B cell (primary cell): ENCODE results near the gene DYRK1A. TPM values are rescaled to one million over a fixed set of nuclear protein-coding genes. Genes with fewer than 3 reads are reported as not detected.

ENCODE experiments used
- ATAC-seq: fragments of 200-7000 bp; cut with Tn5 transposase; one replicate; pipeline ENCODE4 v1.10.0; 2021; ENCODE audit warnings: low read depth, mild to moderate bottlenecking, moderate number of reproducible peaks, moderate library complexity
- CTCF ChIA-PET: fragments of 350-600 bp; sonication (Branson Sonifier 250); formaldehyde crosslinking; loops from one replicate; lab custom pipeline; 2021; ENCODE audit warnings: antibody characterized with exemption, inconsistent platforms; lab: Charles Lee
- POLR2A ChIA-PET: fragments of 350-600 bp; sonication (Branson Sonifier 250); formaldehyde crosslinking; loops from one replicate; lab custom pipeline; 2021; ENCODE audit warnings: antibody characterized with exemption; lab: Charles Lee
- DNase-seq: peaks from one replicate; pipeline ENCODE4 v3.0.0; 2013
- H2AFZ ChIP-seq: 2 replicates; pipeline ENCODE4 v1.6.1; 2012; ENCODE audit warnings: mild to moderate bottlenecking, low read depth, low read length; ENCODE audit not compliant: insufficient read depth, poor library complexity, severe bottlenecking
- H3K27ac ChIP-seq, 2 donors: 1 replicate in 1 of 2; 2 replicates in 1 of 2; pipeline ENCODE4 v1.5.1; 2012 to 2013; ENCODE audit warnings: low read length in 2 of 2, mild to moderate bottlenecking in 2 of 2, moderate library complexity in 1 of 2
- H3K27me3 ChIP-seq, 4 experiments: fragments of 200-600 bp in 1 of 4; sonication (generic) in 1 of 4; replicated peaks in 1 of 4; 1 replicate in 2 of 4; 2 replicates in 2 of 4; pipeline versions ENCODE4 v1.6.1 to v1.7.0; 2013 to 2016; ENCODE audit warnings: low read length in 3 of 4, mild to moderate bottlenecking in 2 of 4, mixed read lengths in 1 of 4, moderate library complexity in 1 of 4; ENCODE audit not compliant: insufficient read depth in 4 of 4, control insufficient read depth in 3 of 4; ENCODE audit errors: control extremely low read depth in 1 of 4
- H3K36me3 ChIP-seq, 2 experiments: replicated peaks in 1 of 2; 1 replicate in 1 of 2; 2 replicates in 1 of 2; pipeline versions ENCODE4 v1.6.1 to v1.7.1; 2013; ENCODE audit warnings: low read length in 1 of 2; ENCODE audit not compliant: insufficient read depth in 2 of 2, control insufficient read depth in 1 of 2; ENCODE audit errors: control extremely low read depth in 1 of 2, extremely low read depth in 1 of 2
- H3K4me1 ChIP-seq, 2 donors: fragments of 200-600 bp in 1 of 2; sonication (generic) in 1 of 2; 1 replicate in 1 of 2; 2 replicates in 1 of 2; pipeline versions ENCODE4 v1.5.1 to v1.6.1; 2013 to 2017; ENCODE audit warnings: low read length in 2 of 2; ENCODE audit not compliant: control insufficient read depth in 2 of 2, insufficient read depth in 2 of 2
- H3K4me2 ChIP-seq: replicated peaks from 2 replicates; pipeline ENCODE3; 2012; ENCODE audit warnings: mild to moderate bottlenecking, low read depth, low read length; ENCODE audit not compliant: poor library complexity, severe bottlenecking
- H3K4me3 ChIP-seq, 5 experiments: fragments of 200-600 bp in 1 of 5; sonication (generic) in 1 of 5; 1 replicate in 3 of 5; 2 replicates in 2 of 5; pipeline versions ENCODE4 v1.5.1 to v1.7.0; 2011 to 2016; ENCODE audit warnings: low read length in 4 of 5, mild to moderate bottlenecking in 4 of 5, low read depth in 2 of 5, control low read depth in 1 of 5, moderate library complexity in 1 of 5; ENCODE audit not compliant: insufficient read depth in 1 of 5; ENCODE audit errors: control extremely low read depth in 1 of 5, extremely low read depth in 1 of 5
- H3K79me2 ChIP-seq: fragments of 200-600 bp; sonication (generic); one replicate; pipeline ENCODE4 v1.6.0; 2016; ENCODE audit warnings: low read length; ENCODE audit not compliant: control insufficient read depth, insufficient read depth
- H3K9ac ChIP-seq: fragments of 200-600 bp; sonication (generic); 2 replicates; pipeline ENCODE4 v1.6.1; 2017; ENCODE audit warnings: mild to moderate bottlenecking, low read length, moderate library complexity
- H3K9me3 ChIP-seq, 3 donors: one replicate each; pipeline versions ENCODE4 v1.6.1 to v1.7.1; 2013; ENCODE audit warnings: low read length in 2 of 3; ENCODE audit not compliant: control insufficient read depth in 2 of 3, insufficient read depth in 1 of 3; ENCODE audit errors: control extremely low read depth in 1 of 3
- H4K20me1 ChIP-seq: 2 replicates; pipeline ENCODE4 v1.6.0; 2012; ENCODE audit warnings: mild to moderate bottlenecking, low read length; ENCODE audit not compliant: insufficient read depth, control insufficient read depth, poor library complexity, severe bottlenecking
- H3K27ac Mint-ChIP-seq: one replicate; pipeline ENCODE4 v1.8.0; 2021; ENCODE audit warnings: mixed read lengths
- H3K27me3 Mint-ChIP-seq: one replicate; pipeline ENCODE4 v1.8.0; 2021; ENCODE audit warnings: mixed read lengths
- H3K4me1 Mint-ChIP-seq: one replicate; pipeline ENCODE4 v1.8.0; 2021; ENCODE audit warnings: mixed read lengths
- H3K4me3 Mint-ChIP-seq: one replicate; pipeline ENCODE4 v1.8.0; 2021; ENCODE audit warnings: mixed read lengths
- H3K9me3 Mint-ChIP-seq: one replicate; pipeline ENCODE4 v1.8.0; 2022; ENCODE audit warnings: mixed read lengths; ENCODE audit not compliant: insufficient read depth
- EZH2 ChIP-seq: IDR thresholded peaks from 2 replicates; pipeline ENCODE4 v1.6.1; 2012; ENCODE audit warnings: borderline replicate concordance, low read depth, mild to moderate bottlenecking, moderate library complexity, low read length; ENCODE audit not compliant: insufficient read depth, poor library complexity, severe bottlenecking
- WGBS: methylation state at CpG from one replicate; pipeline ENCODE4 v1.1.5; 2013; ENCODE audit warnings: missing lambda C conversion rate; ENCODE audit not compliant: insufficient coverage; 5-methylcytosine and 5-hydroxymethylcytosine counted together
- intact Hi-C: fragments of 100-400 bp; cut with micrococcal nuclease; formaldehyde crosslinking; loops from one replicate; pipeline ENCODE4 v1.10.0; 2022
- polyA plus RNA-seq: library from polyadenylated mRNA; depleted of rRNA; stranded (reverse); fragments of >200 nt; gene quantifications from 2 replicates; pipeline ENCODE4 v1.2.3, GENCODE V29; 2012
- total RNA-seq, 2 donors: library from RNA; stranded (reverse); fragments of 120-200 nt in 1 of 2; gene quantifications; 1 replicate in 1 of 2; 2 replicates in 1 of 2; pipeline versions ENCODE4 v1.2.3 to v1.2.4, GENCODE V29; 2013 to 2022
- TF ChIP-seq, protein P1 (sequence below): fragments of 200-600 bp; IDR thresholded peaks from one replicate; pipeline ENCODE4 v1.8.0; 2022; ENCODE audit warnings: antibody characterized with exemption, mild to moderate bottlenecking

Gene DYRK1A
- total and polyA plus RNA-seq, 2 donors (not counting 1 experiment from before 2014, with no cell fraction given) = 46.6 to 147 TPM

GRCh38 chr21:37430184-37430821 is 63.7 kb downstream of the DYRK1A start:
- no peak overlapping the region for H3K4me2 ChIP-seq
- DNase-seq (no peak), ATAC-seq (no peak)
- no peaks in the 10 kb centered on the region for H3K9me3 Mint-ChIP-seq
- H3K79me2 ChIP-seq = peaks cover 95% of the 10 kb centered on the region
- intact Hi-C loops = no loop called here
- H4K20me1 ChIP-seq = peaks cover 71% of the 10 kb centered on the region
- 63% methylated on average over 3 of the region's 6 CpGs for WGBS
- H3K9ac ChIP-seq = no peak overlapping the region
- peaks cover 16 to 19% of the 10 kb centered on the region in 2 experiments for H3K36me3 ChIP-seq
- H3K4me3 ChIP-seq = no peak overlapping the region
- H3K4me3 Mint-ChIP-seq = no peak overlapping the region
- TF ChIP-seq, protein P1, sequence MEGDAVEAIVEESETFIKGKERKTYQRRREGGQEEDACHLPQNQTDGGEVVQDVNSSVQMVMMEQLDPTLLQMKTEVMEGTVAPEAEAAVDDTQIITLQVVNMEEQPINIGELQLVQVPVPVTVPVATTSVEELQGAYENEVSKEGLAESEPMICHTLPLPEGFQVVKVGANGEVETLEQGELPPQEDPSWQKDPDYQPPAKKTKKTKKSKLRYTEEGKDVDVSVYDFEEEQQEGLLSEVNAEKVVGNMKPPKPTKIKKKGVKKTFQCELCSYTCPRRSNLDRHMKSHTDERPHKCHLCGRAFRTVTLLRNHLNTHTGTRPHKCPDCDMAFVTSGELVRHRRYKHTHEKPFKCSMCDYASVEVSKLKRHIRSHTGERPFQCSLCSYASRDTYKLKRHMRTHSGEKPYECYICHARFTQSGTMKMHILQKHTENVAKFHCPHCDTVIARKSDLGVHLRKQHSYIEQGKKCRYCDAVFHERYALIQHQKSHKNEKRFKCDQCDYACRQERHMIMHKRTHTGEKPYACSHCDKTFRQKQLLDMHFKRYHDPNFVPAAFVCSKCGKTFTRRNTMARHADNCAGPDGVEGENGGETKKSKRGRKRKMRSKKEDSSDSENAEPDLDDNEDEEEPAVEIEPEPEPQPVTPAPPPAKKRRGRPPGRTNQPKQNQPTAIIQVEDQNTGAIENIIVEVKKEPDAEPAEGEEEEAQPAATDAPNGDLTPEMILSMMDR = no peak
- no peak for TF ChIP-seq EZH2
- ChIA-PET POLR2A (no interaction called here), CTCF (no interaction called here)
- peaks cover 13 to 27% of the 10 kb centered on the region in 2 donors for H3K4me1 ChIP-seq
- H3K27me3 Mint-ChIP-seq = no peaks in the 10 kb centered on the region
- H3K27me3 ChIP-seq = no peaks in the 10 kb centered on the region
- no peak overlapping the region for H2AFZ ChIP-seq
- peaks cover 0 to 1% (median 0%) of the 10 kb centered on the region in 3 donors for H3K9me3 ChIP-seq
- H3K27ac Mint-ChIP-seq = no peak overlapping the region
- H3K27ac ChIP-seq = no peak overlapping the region
- H3K4me1 Mint-ChIP-seq = peaks cover 48% of the 10 kb centered on the region

DNA sequence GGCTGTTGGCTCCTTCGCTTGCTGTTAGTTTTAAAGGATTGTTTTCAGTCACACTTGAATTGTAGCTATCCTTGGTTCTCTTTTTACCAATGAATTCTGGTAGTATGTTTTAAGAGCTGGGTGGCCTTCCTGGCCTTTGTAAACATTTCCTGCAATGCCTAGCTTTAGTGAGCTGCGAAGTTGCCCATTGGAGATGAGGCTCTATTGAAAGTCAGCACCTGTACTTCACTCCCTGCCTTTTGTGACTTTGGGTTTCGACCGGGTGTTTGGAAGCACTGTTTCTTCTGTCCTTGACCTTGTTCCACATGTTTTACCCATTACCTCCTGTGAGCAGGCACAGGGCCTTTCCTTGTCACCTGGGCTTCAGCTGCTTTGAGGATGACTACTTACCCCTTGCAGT is 64.7 kb downstream of the DYRK1A start:
- peaks cover 22 to 37% of the 10 kb centered on the region in 2 donors for H3K4me1 ChIP-seq
- CTCF ChIA-PET = no interaction called here

More for the DNA sequence above, 64.7 kb downstream of the DYRK1A start:
- POLR2A ChIA-PET = no interaction called here
- H3K4me1 Mint-ChIP-seq = peaks cover 45% of the 10 kb centered on the region
- no peak overlapping the region for H3K4me2 ChIP-seq
- no peak overlapping the region for H3K27ac ChIP-seq
- H3K79me2 ChIP-seq = peaks cover 95% of the 10 kb centered on the region
- H3K9me3 ChIP-seq = peaks cover 0 to 1% (median 0%) of the 10 kb centered on the region in 3 donors
- intact Hi-C loops = no loop called here
- peaks cover 12% of the 10 kb centered on the region in 2 experiments for H3K36me3 ChIP-seq
- no peak for ATAC-seq
- H3K9ac ChIP-seq = no peak overlapping the region
- no peaks in the 10 kb centered on the region for H3K27me3 ChIP-seq
- H2AFZ ChIP-seq = no peak overlapping the region
- H3K4me3 ChIP-seq = no peak overlapping the region
- 90% methylated on average over 1 of the region's 4 CpGs for WGBS
- H3K9me3 Mint-ChIP-seq = no peaks in the 10 kb centered on the region
- no peak overlapping the region for H3K27ac Mint-ChIP-seq
- no peak for DNase-seq
- no peak overlapping the region for H3K4me3 Mint-ChIP-seq
- no peaks in the 10 kb centered on the region for H3K27me3 Mint-ChIP-seq
- TF ChIP-seq EZH2 = no peak
- TF ChIP-seq, protein P1 = no peak
- peaks cover 80% of the 10 kb centered on the region for H4K20me1 ChIP-seq
